Activated CD4-positive, alpha-beta T cell treated with anti-CD3 and anti-CD28 coated beads for 36 hours (primary cell): ENCODE data around the gene SZT2. TPM values are rescaled to one million over a fixed set of nuclear protein-coding genes. Genes with fewer than 3 reads are reported as not detected.

Experiments used
- ATAC-seq: fragments of 200-7000 bp; cut with Tn5 transposase; one replicate; pipeline ENCODE4 v1.10.0; 2021; ENCODE audit warnings: mild to moderate bottlenecking, moderate library complexity
- CTCF ChIA-PET: fragments of 350-600 bp; sonication (Branson Sonifier 250); formaldehyde crosslinking; loops from one replicate; lab custom pipeline; 2021; ENCODE audit warnings: antibody characterized with exemption; lab: Charles Lee
- POLR2A ChIA-PET: fragments of 350-600 bp; sonication (Branson Sonifier 250); formaldehyde crosslinking; loops from one replicate; lab custom pipeline; 2021; ENCODE audit warnings: antibody characterized with exemption, inconsistent platforms; lab: Charles Lee
- DNase-seq: peaks from one replicate; pipeline ENCODE4 v3.0.0-alpha.2; 2020
- H3K27ac Mint-ChIP-seq: one replicate; pipeline ENCODE4 v1.8.0; 2021; ENCODE audit warnings: mixed read lengths
- H3K27me3 Mint-ChIP-seq: one replicate; pipeline ENCODE4 v1.8.0; 2021; ENCODE audit warnings: mixed read lengths
- H3K36me3 Mint-ChIP-seq: one replicate; pipeline ENCODE4 v1.8.0; 2021; ENCODE audit warnings: low read depth, mixed read lengths
- H3K4me1 Mint-ChIP-seq: one replicate; pipeline ENCODE4 v1.8.0; 2021; ENCODE audit warnings: mixed read lengths
- H3K4me3 Mint-ChIP-seq: one replicate; pipeline ENCODE4 v1.8.0; 2021; ENCODE audit warnings: mild to moderate bottlenecking, moderate library complexity, mixed read lengths
- H3K9me3 Mint-ChIP-seq: one replicate; pipeline ENCODE4 v1.8.0; 2021; ENCODE audit warnings: low read depth, mixed read lengths
- intact Hi-C, 2 experiments: fragments of 100-400 bp; cut with DNase I in 1 of 2; cut with micrococcal nuclease in 1 of 2; formaldehyde crosslinking; loops; one replicate each; pipeline versions ENCODE4 v1.14.2 to v1.15.1; 2022 to 2024; cut with DNase I, micrococcal nuclease
- total RNA-seq, 2 experiments: library from RNA; stranded (reverse); gene quantifications; one replicate each; pipeline ENCODE4 v1.2.3, GENCODE V29; 2021

The SZT2 gene
- total RNA-seq, 2 experiments from 2014 or later = 33.6 to 36.3 TPM

DNA sequence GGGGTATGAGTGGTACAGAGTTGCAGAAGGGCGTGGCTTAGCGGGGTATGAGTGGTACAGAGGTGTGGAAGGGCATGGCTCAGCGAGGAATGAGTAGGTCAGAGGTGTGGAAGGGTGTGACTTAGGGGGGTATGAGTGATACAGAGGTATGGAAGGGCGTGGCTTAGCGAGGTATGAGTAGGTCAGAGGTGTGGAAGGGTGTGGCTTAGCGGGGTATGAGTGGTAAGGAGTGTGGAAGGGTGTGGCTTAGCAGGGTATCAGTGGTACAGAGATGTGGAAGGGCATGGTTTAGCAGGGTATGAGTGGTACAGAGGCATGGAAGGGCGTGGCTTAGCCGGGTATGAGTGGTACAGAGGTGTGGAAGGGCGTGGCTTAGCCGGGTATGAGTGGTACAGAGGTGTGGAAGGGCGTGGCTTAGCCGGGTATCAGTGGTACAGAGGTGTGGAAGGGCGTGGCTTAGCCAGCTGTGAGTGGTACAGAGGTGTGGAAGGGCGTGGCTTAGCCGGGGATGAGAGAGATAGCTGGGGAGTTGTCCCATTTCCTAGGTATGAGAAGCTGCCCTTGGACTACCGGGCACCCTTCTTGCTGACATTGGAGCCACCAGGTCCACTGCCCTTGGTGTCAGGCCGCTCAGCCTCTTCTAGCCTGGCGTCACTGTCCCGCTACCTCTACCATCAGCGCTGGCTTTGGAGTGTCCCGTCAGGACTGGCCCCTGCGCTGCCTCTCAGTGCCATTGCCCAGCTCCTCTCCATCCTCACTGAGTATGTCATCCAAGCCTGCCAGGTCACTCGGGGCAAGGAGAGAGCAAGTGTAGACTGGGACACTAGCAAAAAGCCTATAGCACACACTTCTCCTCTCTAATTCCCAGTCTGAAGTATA is 34.2 kb downstream of the SZT2 start:
- no peaks in the 10 kb centered on the region for H3K27me3 Mint-ChIP-seq
- H3K4me1 Mint-ChIP-seq = no peaks in the 10 kb centered on the region
- ATAC-seq (peak; percentile 84), DNase-seq (peak; percentile 29)
- POLR2A ChIA-PET = no interaction called here
- H3K9me3 Mint-ChIP-seq = no peaks in the 10 kb centered on the region
- peaks cover 4% of the 10 kb centered on the region for H3K36me3 Mint-ChIP-seq
- H3K4me3 Mint-ChIP-seq = no peak overlapping the region
- H3K27ac Mint-ChIP-seq = no peak overlapping the region
- CTCF ChIA-PET = interaction anchor here (1.0 to 1.4 kb wide), 3 partner anchors 9 to 56 kb away, joined by 3 to 6 read pairs (median 3); partner anchors contain the start of gene ELOVL1
- intact Hi-C loops = no loop called here

DNA sequence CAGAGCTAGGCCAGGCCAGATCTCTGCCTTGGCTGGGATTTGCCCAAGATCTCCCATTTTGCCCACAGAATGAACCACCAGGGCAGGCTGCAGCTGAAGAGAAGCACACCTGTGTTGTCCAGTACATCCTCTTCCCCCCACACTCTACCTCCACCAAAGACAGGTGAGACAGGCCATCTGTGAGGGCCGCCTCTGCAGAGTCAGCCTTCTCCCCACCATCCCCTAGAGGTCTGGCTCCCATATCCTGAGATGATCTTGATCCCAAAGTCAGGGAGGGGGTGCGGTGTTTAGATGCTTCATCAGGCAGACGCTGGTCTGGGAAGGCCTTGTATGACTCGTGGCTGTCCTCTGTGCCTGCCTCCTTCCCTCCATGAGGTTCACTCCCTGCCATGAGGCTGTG is 35.3 kb downstream of the SZT2 start:
- ChIA-PET CTCF (interaction anchor here (1.0 to 1.4 kb wide), 3 partner anchors 11 to 198 kb away, joined by 3 to 6 read pairs (median 3); partner anchors contain the start of gene ELOVL1), POLR2A (no interaction called here)
- no peak overlapping the region for H3K27ac Mint-ChIP-seq
- peaks cover 4% of the 10 kb centered on the region for H3K36me3 Mint-ChIP-seq
- no peak for ATAC-seq
- intact Hi-C loops = no loop called here
- no peaks in the 10 kb centered on the region for H3K27me3 Mint-ChIP-seq
- no peak overlapping the region for H3K4me3 Mint-ChIP-seq
- H3K9me3 Mint-ChIP-seq = no peaks in the 10 kb centered on the region
- no peak for DNase-seq
- no peaks in the 10 kb centered on the region for H3K4me1 Mint-ChIP-seq

DNA sequence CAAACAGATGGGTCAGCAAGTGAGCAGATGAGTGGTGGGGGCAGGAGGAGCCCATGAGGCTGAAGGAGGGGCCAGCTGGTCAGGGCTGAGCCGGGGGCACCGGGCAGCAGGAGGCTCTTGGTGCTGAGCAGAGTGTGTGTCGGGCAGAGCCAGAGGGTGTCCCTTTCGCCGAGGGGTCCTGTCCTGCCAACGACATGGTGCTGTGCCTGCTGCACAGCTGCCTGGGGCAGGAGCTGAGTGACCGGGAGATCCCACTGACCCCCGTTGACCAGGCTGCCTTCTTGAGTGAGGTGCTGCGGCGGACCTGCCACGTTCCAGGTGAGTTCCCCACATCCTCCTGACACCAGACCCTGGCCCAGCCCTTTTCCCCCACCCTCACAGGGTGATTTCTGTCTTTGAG is 36.5 kb downstream of the SZT2 start:
- CTCF ChIA-PET = no interaction called here
- no peak overlapping the region for H3K4me3 Mint-ChIP-seq
- intact Hi-C loops = no loop called here
- H3K4me1 Mint-ChIP-seq = no peaks in the 10 kb centered on the region
- POLR2A ChIA-PET = no interaction called here
- H3K36me3 Mint-ChIP-seq = peaks cover 6% of the 10 kb centered on the region
- no peaks in the 10 kb centered on the region for H3K9me3 Mint-ChIP-seq
- no peak for ATAC-seq
- no peak overlapping the region for H3K27ac Mint-ChIP-seq
- H3K27me3 Mint-ChIP-seq = no peaks in the 10 kb centered on the region
- DNase-seq = no peak

DNA sequence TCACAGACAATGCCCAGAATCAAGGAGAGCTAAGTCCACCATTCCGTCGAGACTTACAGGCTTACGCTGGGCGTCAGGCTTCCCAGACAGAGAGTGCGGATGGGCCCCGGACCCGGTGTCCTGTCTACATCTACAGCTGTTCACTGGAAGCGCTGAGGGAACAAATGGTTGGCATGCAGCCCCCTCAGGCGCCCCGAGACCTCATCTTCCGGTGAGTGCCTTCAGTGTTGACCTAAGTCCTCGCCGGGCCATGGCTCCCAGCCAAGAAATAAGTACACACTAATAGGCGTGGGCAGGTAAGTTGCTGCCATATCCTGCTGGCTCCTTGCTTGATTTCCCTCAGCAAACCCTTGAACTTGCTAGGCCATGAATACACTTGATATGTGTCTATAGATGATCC is 37.8 kb downstream of the SZT2 start:
- H3K36me3 Mint-ChIP-seq = peaks cover 12% of the 10 kb centered on the region
- no peaks in the 10 kb centered on the region for H3K27me3 Mint-ChIP-seq
- no peak overlapping the region for H3K27ac Mint-ChIP-seq
- CTCF ChIA-PET = interaction anchor here (0.6 kb wide), 1 partner anchor 226 kb away, joined by 4 read pairs; no protein-coding TSS in a partner anchor
- H3K4me1 Mint-ChIP-seq = no peaks in the 10 kb centered on the region
- intact Hi-C loops = no loop called here
- no peaks in the 10 kb centered on the region for H3K9me3 Mint-ChIP-seq
- no peak overlapping the region for H3K4me3 Mint-ChIP-seq
- DNase-seq (no peak), ATAC-seq (no peak)
- POLR2A ChIA-PET = no interaction called here

DNA sequence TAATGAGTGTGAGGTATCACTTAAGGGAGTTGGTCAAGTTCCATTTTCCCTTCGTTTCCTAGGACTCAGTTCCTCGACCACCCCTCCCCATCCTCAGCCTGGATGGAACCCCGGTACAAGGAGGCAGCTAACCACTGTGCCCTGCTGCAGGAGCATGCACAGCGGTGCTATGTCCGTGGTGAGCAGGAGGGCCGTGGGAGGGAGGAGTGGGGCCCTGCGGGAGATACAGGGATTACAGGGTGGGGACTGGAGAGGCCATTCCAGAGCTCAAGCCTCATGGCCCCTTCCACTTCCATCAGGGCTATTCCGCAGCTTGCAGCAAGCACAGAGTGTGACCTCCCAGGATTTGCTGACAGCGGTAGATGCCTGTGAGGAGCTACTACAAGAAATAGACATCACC is 38.2 kb downstream of the SZT2 start:
- Mint-ChIP-seq H3K27me3 (no peaks in the 10 kb centered on the region), H3K4me1 (no peaks in the 10 kb centered on the region), H3K9me3 (no peaks in the 10 kb centered on the region), H3K4me3 (no peak overlapping the region), H3K36me3 (peaks cover 13% of the 10 kb centered on the region), H3K27ac (no peak overlapping the region)
- CTCF ChIA-PET = no interaction called here
- POLR2A ChIA-PET = no interaction called here
- intact Hi-C loops = no loop called here
- DNase-seq = no peak
- ATAC-seq = no peak

DNA sequence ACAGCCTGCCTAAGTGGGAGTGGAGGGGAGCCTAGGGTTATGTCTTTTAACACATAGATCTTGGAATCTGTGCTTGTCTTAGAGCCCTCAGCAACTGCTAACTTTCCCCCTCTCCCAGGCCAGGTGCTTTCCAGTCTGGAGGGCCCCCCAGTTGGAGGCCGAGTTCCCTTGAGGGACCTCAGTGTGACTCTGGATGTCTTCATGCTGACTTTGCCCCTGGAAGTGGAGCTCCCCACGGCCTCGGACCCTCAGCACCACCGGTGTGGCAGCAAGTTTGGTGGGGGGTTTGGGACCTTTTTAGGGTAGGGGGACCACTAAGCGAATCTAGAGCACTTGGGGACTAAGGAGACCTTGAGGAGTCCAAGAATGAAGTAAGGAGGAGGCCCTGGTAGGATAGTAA is 41.1 kb downstream of the SZT2 start:
- no peaks in the 10 kb centered on the region for H3K27me3 Mint-ChIP-seq
- no peak overlapping the region for H3K27ac Mint-ChIP-seq
- no peak for ATAC-seq
- intact Hi-C loops = no loop called here
- DNase-seq = no peak
- ChIA-PET POLR2A (no interaction called here), CTCF (interaction anchor here (0.6 kb wide), 1 partner anchor 11 kb away, joined by 3 read pairs; no protein-coding TSS in a partner anchor)
- H3K36me3 Mint-ChIP-seq = peaks cover 18% of the 10 kb centered on the region
- H3K4me1 Mint-ChIP-seq = no peaks in the 10 kb centered on the region
- no peaks in the 10 kb centered on the region for H3K9me3 Mint-ChIP-seq
- no peak overlapping the region for H3K4me3 Mint-ChIP-seq

DNA sequence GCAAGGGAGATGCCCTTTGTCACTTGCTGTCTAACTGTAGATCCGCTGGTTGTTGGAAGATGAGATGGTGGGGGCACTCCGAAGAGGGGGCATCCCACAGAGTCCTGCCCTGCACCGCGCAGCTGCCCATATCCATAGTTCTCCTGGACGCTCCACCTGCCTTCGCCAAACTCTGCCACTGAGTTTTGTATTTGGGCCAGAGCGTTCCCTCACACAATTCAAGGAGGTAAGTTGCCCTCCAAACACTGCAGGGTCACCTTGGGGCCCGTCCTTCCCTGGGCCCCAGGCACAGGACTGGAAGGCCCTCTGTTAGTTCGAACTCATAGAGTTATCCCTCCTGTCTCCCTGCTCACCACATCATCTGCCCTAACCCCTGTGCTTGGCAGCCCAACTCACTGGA is 42.0 kb downstream of the SZT2 start:
- no peaks in the 10 kb centered on the region for H3K4me1 Mint-ChIP-seq
- no peaks in the 10 kb centered on the region for H3K27me3 Mint-ChIP-seq
- DNase-seq (peak; percentile 3), ATAC-seq (no peak)
- peaks cover 22% of the 10 kb centered on the region for H3K36me3 Mint-ChIP-seq
- POLR2A ChIA-PET = no interaction called here
- H3K9me3 Mint-ChIP-seq = no peaks in the 10 kb centered on the region
- CTCF ChIA-PET = interaction anchor here (0.6 to 0.7 kb wide), 2 partner anchors 11 to 689 kb away, joined by 3 read pairs; no protein-coding TSS in a partner anchor
- no peak overlapping the region for H3K4me3 Mint-ChIP-seq
- intact Hi-C loops = no loop called here
- H3K27ac Mint-ChIP-seq = no peak overlapping the region

DNA sequence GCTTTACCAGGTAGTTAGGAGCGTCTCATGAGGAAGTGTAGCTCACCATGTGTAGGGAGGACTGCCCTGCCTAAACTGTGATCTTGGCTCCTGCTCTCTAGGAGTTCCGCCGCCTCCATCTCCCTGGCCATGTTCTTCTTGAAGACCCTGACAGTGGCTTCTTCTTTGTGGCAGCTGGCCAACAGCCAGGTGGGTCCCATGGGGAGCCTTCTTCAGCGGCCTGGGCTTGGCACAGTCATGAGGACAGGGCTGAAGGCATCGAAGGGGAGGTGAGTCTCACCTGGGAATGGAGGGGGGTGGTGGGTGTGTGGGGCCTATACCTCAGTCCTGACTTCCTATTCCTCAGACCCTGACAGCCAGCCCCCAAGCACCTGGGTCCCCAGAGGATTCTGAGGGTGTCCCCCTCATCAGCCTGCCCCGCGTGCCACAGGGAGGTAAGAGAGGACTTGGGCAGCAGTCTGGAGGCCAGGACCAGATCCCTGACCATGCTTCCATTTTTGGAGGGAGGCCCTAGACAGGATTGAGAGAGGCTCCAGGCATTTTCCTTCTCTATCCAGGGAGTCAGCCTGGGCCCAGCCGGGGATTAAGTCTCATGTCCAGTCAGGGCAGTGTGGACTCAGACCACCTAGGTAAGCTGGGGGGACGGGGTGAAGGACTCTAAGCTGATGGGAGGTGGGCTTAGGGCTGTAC is 42.6 kb downstream of the SZT2 start:
- intact Hi-C loops = no loop called here
- H3K36me3 Mint-ChIP-seq = peaks cover 20% of the 10 kb centered on the region
- no peak overlapping the region for H3K27ac Mint-ChIP-seq
- no peaks in the 10 kb centered on the region for H3K27me3 Mint-ChIP-seq
- H3K4me3 Mint-ChIP-seq = no peak overlapping the region
- no peak for ATAC-seq
- ChIA-PET POLR2A (no interaction called here), CTCF (interaction anchor here (0.6 to 0.7 kb wide), 2 partner anchors 11 to 688 kb away, joined by 3 read pairs; no protein-coding TSS in a partner anchor)
- peak; percentile 3 for DNase-seq
- H3K9me3 Mint-ChIP-seq = no peaks in the 10 kb centered on the region
- H3K4me1 Mint-ChIP-seq = no peaks in the 10 kb centered on the region

DNA sequence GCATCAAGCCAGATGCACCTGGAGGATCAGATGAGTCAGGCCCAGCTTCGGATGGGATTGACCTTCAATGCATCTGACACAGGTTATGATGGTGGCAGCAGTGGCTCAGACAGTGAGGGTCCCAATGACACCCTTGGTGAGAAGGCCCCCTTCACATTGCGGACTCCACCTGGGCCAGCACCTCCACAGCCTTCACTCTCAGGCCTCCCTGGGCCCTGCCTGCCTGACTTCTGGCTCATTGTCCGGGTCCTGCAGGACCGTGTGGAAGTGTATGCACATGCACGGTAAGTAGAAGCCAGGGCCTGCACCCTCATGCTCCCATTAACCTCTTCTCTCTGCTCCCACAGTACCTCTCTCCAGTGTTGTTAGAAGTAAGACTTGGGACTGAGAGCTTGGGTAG is 43.2 kb downstream of the SZT2 start:
- Mint-ChIP-seq H3K27me3 (no peaks in the 10 kb centered on the region), H3K4me1 (no peaks in the 10 kb centered on the region), H3K36me3 (peaks cover 20% of the 10 kb centered on the region), H3K27ac (no peak overlapping the region), H3K4me3 (no peak overlapping the region), H3K9me3 (no peaks in the 10 kb centered on the region)
- peak; percentile 1 for DNase-seq
- no peak for ATAC-seq
- ChIA-PET CTCF (no interaction called here), POLR2A (no interaction called here)
- intact Hi-C loops = no loop called here

DNA sequence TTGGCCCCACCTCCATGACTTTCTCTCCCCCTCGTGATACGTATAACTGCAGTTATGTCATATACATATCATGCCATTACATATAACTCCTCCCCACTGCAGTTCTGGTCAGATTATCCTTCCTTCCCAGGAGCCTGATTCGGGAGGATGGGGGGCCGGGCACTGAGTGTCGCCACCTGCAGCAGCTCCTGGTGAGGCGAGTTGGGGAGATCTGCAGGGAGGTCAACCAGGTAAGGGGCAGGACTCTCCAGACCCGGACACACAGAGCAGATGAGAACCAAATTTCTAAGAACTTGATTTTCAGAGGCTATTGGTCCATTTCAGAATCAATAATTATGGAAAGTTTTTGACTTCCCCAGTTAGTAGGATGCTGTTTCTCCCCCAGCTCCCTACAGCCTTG is 44.6 kb downstream of the SZT2 start:
- ATAC-seq = no peak
- ChIA-PET POLR2A (no interaction called here), CTCF (no interaction called here)
- H3K27me3 Mint-ChIP-seq = no peaks in the 10 kb centered on the region
- no peak overlapping the region for H3K4me3 Mint-ChIP-seq
- no peaks in the 10 kb centered on the region for H3K9me3 Mint-ChIP-seq
- peaks cover 27% of the 10 kb centered on the region for H3K36me3 Mint-ChIP-seq
- H3K27ac Mint-ChIP-seq = no peak overlapping the region
- DNase-seq = peak; percentile 2
- H3K4me1 Mint-ChIP-seq = no peaks in the 10 kb centered on the region
- intact Hi-C loops = no loop called here

DNA sequence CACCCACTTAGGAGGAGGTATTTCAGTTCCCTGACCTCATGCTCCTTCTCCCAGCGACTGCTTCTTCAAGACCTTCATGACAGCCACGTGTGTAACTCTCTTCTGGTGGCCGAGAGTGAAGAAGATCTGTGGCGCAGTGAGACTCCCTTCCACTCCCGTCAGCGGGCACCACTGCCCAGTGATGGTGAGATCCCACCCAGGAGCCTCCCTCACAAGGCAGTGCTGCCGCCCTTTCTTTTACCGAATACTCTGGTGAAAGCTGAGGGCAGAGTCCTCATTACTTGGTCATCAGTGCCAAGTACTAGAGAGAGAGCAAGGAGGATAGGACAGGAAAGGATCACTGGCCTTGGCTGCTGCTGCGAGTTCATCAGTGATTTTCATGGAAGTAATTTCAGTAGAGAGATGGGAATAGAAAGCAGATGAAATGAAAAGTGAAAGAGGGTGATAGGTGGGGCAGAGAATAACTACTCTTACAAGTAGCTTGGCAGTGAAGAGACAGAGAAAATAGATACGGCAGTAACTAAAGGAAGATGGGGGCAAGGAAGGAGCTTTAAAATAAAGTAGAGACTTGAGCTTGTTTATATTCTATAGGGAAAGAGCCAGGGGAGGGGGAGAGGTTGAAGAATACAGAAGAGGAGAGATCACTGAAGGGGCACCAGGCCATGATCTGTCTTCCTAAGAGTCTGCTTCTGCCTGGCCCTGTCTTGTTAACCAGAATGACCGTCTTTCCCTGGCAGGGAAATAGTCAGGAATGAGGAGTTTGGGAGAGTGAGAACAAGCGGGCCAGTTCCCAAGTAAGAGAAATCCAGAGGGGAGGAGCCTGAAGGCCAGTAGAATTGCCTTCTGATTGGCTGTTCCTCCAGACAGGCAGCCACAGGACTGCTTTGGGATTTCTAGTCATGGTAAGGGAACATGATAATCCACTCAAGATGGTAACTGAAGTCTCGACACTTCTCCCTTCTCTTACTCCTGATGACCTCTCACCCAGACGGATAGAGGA is 45.7 kb downstream of the SZT2 start:
- DNase-seq (peak; percentile 2), ATAC-seq (no peak)
- ChIA-PET CTCF (interaction anchor here (0.8 kb wide), 1 partner anchor 21 kb away, joined by 3 read pairs; no protein-coding TSS in a partner anchor), POLR2A (no interaction called here)
- no peaks in the 10 kb centered on the region for H3K9me3 Mint-ChIP-seq
- H3K4me3 Mint-ChIP-seq = no peak overlapping the region
- intact Hi-C loops = no loop called here
- peaks cover 30% of the 10 kb centered on the region for H3K36me3 Mint-ChIP-seq
- no peaks in the 10 kb centered on the region for H3K27me3 Mint-ChIP-seq
- H3K27ac Mint-ChIP-seq = no peak overlapping the region
- no peaks in the 10 kb centered on the region for H3K4me1 Mint-ChIP-seq
